RWPE2 (cell line): Measurements from ENCODE around the gene TSPAN17.

Experiments used
- ATAC-seq: fragments of 200-7000 bp; cut with Tn5 transposase; 3 replicates; pipeline ENCODE4 v1.9.1; 2021; ENCODE audit warnings: low read depth
- DNase-seq: peaks from one replicate; pipeline ENCODE4 v3.0.0-alpha.2; 2020; ENCODE audit warnings: low spot score
- H3K27ac ChIP-seq: fragments of 450-650 bp; 2 replicates; pipeline ENCODE4 v1.5.1; 2017; ENCODE audit warnings: mild to moderate bottlenecking; ENCODE audit not compliant: poor library complexity, severe bottlenecking
- H3K27me3 ChIP-seq: fragments of 250-450 bp; sonication (Bioruptor Pico); 2 replicates; pipeline ENCODE4 v1.5.1; 2021; ENCODE audit warnings: mild to moderate bottlenecking, moderate library complexity; ENCODE audit not compliant: insufficient read depth, poor library complexity, severe bottlenecking
- H3K36me3 ChIP-seq: fragments of 250-450 bp; sonication (Bioruptor Pico); 2 replicates; pipeline ENCODE4 v1.5.1; 2020; ENCODE audit warnings: low read depth, mild to moderate bottlenecking, moderate library complexity
- H3K4me1 ChIP-seq: fragments of 250-450 bp; sonication (Bioruptor Pico); 2 replicates; pipeline ENCODE4 v1.5.1; 2021; ENCODE audit warnings: mild to moderate bottlenecking, moderate library complexity; ENCODE audit not compliant: insufficient read depth, poor library complexity, severe bottlenecking
- H3K4me3 ChIP-seq: fragments of 250-450 bp; sonication (Bioruptor Pico); 2 replicates; pipeline ENCODE4 v1.5.1; 2021; ENCODE audit warnings: mild to moderate bottlenecking, moderate library complexity; ENCODE audit not compliant: severe bottlenecking
- H3K9me3 ChIP-seq: fragments of 250-450 bp; sonication (Bioruptor Pico); 2 replicates; pipeline ENCODE4 v1.5.1; 2021; ENCODE audit warnings: mild to moderate bottlenecking, moderate library complexity; ENCODE audit not compliant: severe bottlenecking
- CTCF ChIP-seq: fragments of 450-650 bp; IDR thresholded peaks from one replicate; pipeline ENCODE4 v1.5.1; 2017; ENCODE audit warnings: mild to moderate bottlenecking, moderate library complexity; ENCODE audit not compliant: poor library complexity, severe bottlenecking

TSPAN17 gene

DNA sequence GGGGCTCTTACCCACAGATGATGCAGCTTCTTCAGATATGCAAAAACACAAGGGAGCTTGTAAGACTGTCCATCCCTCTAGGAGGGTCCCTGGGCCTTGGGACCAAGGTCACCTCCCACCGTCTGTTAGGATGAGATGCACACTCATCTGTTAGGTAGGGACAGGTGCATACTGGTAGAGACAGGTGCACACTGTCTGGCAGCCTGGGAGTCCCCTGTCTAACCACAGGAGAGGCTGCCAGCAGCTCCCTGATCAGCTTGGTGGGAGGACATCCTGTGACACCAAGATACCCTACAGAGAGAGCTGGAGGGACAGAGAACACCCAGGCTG lies 13.2 kb downstream of the TSPAN17 start:
- no peak for TF ChIP-seq CTCF
- ATAC-seq: peak; percentile 7
- Histone ChIP-seq H3K36me3 (peaks cover 3% of the 10 kb centered on the region; the same call in 1 of the 2 replicates), H3K4me3 (no peak overlapping the region), H3K27ac (no peak overlapping the region), H3K27me3 (peaks cover 5% of the 10 kb centered on the region), H3K4me1 (no peaks in the 10 kb centered on the region), H3K9me3 (no peaks in the 10 kb centered on the region)
- DNase-seq: no peak

- Histone ChIP-seq H3K4me3 (no peak overlapping the region), H3K27ac (no peak overlapping the region), H3K9me3 (no peaks in the 10 kb centered on the region), H3K27me3 (peaks cover 5% of the 10 kb centered on the region), H3K4me1 (no peaks in the 10 kb centered on the region), H3K36me3 (peaks cover 3% of the 10 kb centered on the region; the same call in 1 of the 2 replicates)
- DNase-seq (no peak), ATAC-seq (peak; percentile 82)
- TF ChIP-seq CTCF: peak; percentile 99
Observed at GRCh38 chr5:176660860-176661641, 13.8 kb downstream of the TSPAN17 start.

DNA sequence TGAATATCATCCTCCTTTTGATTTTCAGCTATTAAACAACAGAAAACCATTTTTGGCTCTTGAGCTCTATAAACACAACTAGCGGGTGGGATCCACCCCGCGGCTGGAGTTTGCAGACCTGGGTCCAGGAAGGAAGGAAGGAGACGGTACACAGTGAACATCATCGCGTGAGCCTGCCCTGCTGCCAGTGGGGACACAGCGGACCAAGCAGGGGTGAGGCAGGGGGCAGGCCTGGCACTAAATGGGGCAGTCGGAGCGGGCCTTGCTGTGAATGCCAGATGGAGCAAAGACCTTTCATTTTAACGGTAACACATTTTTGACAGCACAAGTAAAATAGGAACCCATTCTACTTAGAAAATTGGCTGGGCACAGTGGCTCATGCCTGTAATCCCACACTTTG lies 14.4 kb downstream of the TSPAN17 start:
- DNase-seq: no peak
- peaks cover 3% of the 10 kb centered on the region; the same call in 1 of the 2 replicates for H3K36me3 ChIP-seq
- ATAC-seq: no peak
- H3K27me3 ChIP-seq: peaks cover 5% of the 10 kb centered on the region
- no peaks in the 10 kb centered on the region for H3K4me1 ChIP-seq
- no peaks in the 10 kb centered on the region for H3K9me3 ChIP-seq
- no peak overlapping the region for H3K4me3 ChIP-seq
- H3K27ac ChIP-seq: no peak overlapping the region
- no peak for TF ChIP-seq CTCF

GRCh38 chr5:176662371-176663333 lies 15.4 kb downstream of the TSPAN17 start:
- Histone ChIP-seq H3K4me1 (no peaks in the 10 kb centered on the region), H3K9me3 (no peaks in the 10 kb centered on the region)
- no peak for DNase-seq

More at GRCh38 chr5:176662371-176663333, 15.4 kb downstream of the TSPAN17 start:
- ATAC-seq: no peak
- Histone ChIP-seq H3K4me3 (no peak overlapping the region), H3K36me3 (no peaks in the 10 kb centered on the region), H3K27ac (no peak overlapping the region), H3K27me3 (peaks cover 12% of the 10 kb centered on the region)
- no peak for TF ChIP-seq CTCF
